ENCODE data around the gene LGMN.

DNA sequence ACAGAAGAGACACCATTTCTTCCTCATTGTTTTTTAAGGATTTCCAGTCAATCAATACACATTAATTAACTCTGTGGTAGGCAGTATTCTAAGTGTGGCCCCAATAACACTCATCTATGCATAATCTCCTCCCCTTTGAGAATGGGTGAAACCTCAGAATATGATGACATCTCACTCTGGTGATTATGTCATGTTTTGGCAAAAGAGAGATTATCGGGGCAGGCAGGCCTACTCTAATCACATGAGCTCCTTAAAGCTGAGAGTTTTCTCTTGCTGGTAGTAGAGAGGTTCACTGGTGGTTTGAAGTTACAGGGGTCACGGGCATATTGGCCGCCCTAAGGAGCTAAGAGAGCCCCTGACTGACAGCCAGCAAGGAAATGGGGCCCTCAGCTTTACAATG lies 7.1 kb upstream of the LGMN start:
- TF ChIP-seq GATA2 (IDR thresholded peaks at IDR 0.05; ENCODE audit: low read depth, low read length) (no peak), GATA3 (IDR thresholded peaks at IDR 0.05; ENCODE audit: low read depth, low read length) (no peak)
